Cerebellar cortex (tissue), 1 donor: Measurements from ENCODE around the gene NRG2.

Source experiments
- DNase-seq: peaks from one replicate; pipeline ENCODE4 v3.0.0-alpha.2; 2015; ENCODE audit warnings: low spot score

The NRG2 gene

GRCh38 chr5:139968547-139969261 is 74.4 kb downstream of the NRG2 start:
- DNase-seq = peak; percentile 90

GRCh38 chr5:139967353-139967752 is 75.7 kb downstream of the NRG2 start:
- no peak for DNase-seq

GRCh38 chr5:139966856-139967255 is 76.2 kb downstream of the NRG2 start:
- DNase-seq = no peak

GRCh38 chr5:139964994-139965565 is 78.0 kb downstream of the NRG2 start:
- no peak for DNase-seq

- no peak for DNase-seq
Observed at GRCh38 chr5:139964266-139964993, 78.7 kb downstream of the NRG2 start.

GRCh38 chr5:139962445-139962844 is 80.7 kb downstream of the NRG2 start:
- DNase-seq = no peak

- DNase-seq = no peak
Observed at GRCh38 chr5:139961435-139962157, 81.5 kb downstream of the NRG2 start.

- DNase-seq = peak; percentile 56
Observed at GRCh38 chr5:139960723-139961383, 82.2 kb downstream of the NRG2 start.

GRCh38 chr5:139958432-139959148 is 84.5 kb downstream of the NRG2 start:
- DNase-seq = no peak

GRCh38 chr5:139956342-139956741 is 86.8 kb downstream of the NRG2 start:
- no peak for DNase-seq

- DNase-seq = no peak
Observed at GRCh38 chr5:139955616-139956273, 87.4 kb downstream of the NRG2 start.

GRCh38 chr5:139955053-139955605 is 88.0 kb downstream of the NRG2 start:
- DNase-seq = no peak

- DNase-seq = no peak
Observed at GRCh38 chr5:139954462-139954861, 88.6 kb downstream of the NRG2 start.

GRCh38 chr5:139954022-139954421 is 89.1 kb downstream of the NRG2 start:
- no peak for DNase-seq

- DNase-seq = no peak
Observed at GRCh38 chr5:139952574-139952973, 90.5 kb downstream of the NRG2 start.

GRCh38 chr5:139951983-139952382 is 91.1 kb downstream of the NRG2 start:
- no peak for DNase-seq

GRCh38 chr5:139951296-139951924 is 91.7 kb downstream of the NRG2 start:
- DNase-seq = peak; percentile 40

GRCh38 chr5:139950436-139950835 is 92.7 kb downstream of the NRG2 start:
- DNase-seq = no peak

GRCh38 chr5:139949710-139950109 is 93.4 kb downstream of the NRG2 start:
- DNase-seq = no peak

GRCh38 chr5:139947727-139948126 is 95.4 kb downstream of the NRG2 start:
- DNase-seq = no peak
